NCI-H128 (cell line): ENCODE measurements around the gene SERPINE3.

Experiments used
- DNase-seq: peaks from one replicate; lab custom pipeline; 2025; ENCODE audit not compliant: unreplicated experiment; lab: John Stamatoyannopoulos, UW

SERPINE3 gene

GRCh38 chr13:51327961-51328360, 11.5 kb upstream of the SERPINE3 start:
- no peak for DNase-seq

GRCh38 chr13:51328488-51328887, 11.0 kb upstream of the SERPINE3 start:
- DNase-seq: no peak

- no peak for DNase-seq
Measured at GRCh38 chr13:51329606-51330005, 9.9 kb upstream of the SERPINE3 start.

GRCh38 chr13:51330791-51331190, 8.7 kb upstream of the SERPINE3 start:
- no peak for DNase-seq

- no peak for DNase-seq
Measured at GRCh38 chr13:51331354-51331861, 8.1 kb upstream of the SERPINE3 start.

GRCh38 chr13:51332566-51333361, 6.7 kb upstream of the SERPINE3 start:
- no peak for DNase-seq

GRCh38 chr13:51333421-51333820, 6.1 kb upstream of the SERPINE3 start:
- DNase-seq: no peak

DNA sequence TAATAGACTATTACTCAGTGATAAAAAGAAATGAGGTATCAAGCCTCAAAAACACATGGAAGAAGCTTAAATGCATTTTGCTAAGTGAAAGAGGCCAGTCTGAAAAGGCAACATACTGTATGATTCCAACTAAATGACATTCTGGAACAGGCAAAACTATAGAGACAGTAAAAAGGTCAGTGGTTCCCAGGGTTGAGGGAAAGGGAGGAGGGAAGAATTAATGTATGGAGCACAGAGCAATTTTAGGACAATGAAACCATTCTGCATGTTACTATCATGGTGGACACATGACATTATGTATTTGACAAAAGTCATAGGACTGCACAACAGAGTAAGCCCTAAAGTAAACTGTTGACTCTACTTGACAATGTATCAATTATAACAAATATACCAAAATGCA, 5.7 kb upstream of the SERPINE3 start:
- DNase-seq: no peak

DNA sequence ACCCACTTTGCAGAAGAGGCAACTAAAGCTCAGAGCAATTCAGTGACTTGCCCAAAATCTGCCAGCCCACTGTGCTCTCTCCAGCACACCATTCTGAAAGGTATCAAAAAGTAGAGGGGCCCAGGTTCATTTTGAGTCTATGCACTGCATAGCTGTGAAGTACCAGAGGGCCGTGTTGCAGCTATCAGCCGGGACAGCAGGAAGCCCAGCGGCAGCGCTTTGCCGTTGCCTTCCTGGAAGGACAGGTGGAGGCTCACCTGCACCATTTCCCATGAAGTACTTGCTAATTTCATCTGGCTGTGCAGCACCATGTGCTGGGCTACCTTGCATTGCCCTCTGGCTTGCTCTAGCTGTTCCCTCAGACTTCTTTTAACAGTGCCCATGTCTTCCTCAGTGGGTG, 2.7 kb upstream of the SERPINE3 start:
- DNase-seq: no peak

DNA sequence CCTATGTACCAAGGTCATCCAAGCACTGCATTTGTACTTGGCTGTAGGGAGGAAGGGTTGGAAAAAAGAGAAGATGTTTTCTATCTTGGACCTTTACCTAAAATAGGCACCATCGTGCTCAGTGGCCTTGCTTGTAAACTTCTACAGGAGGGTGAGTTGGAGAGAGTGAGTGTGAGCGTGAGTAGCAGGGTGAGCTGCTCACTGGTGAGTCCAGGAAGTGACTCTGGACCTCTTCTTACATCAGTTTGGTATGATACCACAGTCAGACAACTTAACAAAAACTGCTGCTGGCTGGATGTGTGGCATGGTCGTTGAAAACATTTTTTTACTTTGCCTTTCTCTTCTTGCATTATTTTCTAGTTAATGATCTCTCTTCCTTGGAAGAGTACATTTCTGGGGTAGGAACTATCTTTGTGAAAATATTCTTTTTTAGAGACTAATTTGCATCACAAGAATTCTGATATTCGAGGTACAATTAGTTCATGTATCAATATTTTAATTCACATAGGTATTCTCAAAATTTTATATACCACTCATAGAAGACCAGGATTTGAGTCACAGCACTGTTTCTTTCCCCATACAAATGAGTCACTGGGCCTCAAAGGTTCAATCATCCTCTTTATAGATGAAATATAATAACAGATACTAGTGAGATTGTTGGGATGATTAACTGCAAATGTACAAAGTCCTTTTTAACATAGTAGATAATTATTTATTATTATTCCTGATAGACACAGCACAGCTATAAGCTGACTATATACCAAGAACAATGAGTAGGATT, 651 bp downstream of the SERPINE3 start:
- DNase-seq: no peak

DNA sequence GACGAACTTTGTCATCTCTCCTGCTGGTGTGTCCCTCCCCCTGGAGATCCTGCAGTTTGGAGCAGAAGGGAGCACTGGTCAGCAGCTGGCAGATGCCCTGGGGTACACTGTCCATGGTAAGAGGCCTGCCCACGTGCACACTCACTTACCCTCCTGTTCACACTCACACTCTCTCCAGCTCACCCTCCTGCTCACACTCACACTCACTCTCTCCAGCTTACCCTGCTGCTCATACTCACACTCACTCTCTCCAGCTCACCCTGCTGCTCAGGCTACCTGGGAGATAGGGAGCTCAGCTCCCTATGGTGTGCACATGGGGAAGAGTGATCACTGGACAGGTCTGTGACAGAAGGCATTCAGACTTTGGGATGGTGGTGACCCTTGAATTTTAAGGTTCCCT, 1.7 kb downstream of the SERPINE3 start:
- no peak for DNase-seq

- no peak for DNase-seq
Measured at GRCh38 chr13:51341791-51342190, 2.3 kb downstream of the SERPINE3 start.

- no peak for DNase-seq
Measured at GRCh38 chr13:51342706-51343105, 3.2 kb downstream of the SERPINE3 start.

DNA sequence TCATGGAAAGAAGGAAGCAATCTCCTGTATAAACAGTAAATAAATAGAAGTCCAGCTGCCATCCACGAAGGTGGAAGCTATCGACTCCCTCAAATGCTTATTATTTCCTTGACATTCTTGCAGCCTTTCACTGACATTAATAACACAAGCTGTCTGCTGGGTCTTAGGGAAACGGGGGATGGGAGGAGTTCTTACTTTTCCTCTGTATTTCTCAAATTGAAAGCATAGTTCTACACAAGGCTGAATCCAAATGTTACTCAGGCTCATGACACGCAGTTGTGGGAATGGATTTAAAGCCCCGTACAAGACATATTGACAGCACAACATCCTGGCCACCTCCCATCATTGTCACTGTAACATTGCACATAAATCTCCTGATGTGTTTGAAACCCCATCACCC, 4.0 kb downstream of the SERPINE3 start:
- no peak for DNase-seq

DNA sequence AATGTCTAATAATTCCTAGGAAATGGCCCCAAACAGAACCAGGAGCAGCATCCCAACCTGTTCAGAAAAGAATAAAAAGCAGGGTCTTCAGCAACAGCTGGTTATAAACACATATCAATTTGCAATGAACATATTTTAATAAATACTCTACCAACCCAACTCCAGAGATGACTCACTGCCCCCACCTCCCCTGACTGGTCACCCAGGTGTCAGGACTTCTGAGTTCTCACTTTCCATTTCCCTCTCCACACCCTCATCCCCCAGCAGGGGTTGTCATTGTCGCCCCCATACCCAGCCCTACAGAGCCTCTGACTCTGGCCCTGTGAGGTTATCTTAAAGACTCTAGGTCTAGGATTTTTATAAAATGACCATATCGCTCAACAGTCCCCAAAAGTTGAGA, 6.9 kb downstream of the SERPINE3 start:
- DNase-seq: no peak

DNA sequence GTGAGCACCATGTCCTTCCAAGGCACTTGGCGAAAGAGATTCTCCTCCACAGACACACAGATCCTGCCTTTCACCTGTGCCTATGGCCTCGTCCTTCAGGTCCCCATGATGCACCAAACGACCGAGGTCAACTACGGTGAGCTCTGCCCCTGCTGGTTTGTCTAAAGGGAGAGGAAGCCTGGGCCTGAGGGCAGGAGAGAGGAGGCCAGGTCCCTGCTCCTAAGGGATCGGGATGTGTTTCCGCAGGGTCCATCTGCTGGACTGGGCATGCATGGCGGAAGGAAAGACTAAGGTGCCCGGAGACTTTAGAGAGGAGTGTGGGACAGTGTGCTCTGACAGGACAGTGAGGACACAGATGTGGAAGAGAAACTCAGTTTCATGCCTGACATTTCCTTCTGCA, 7.6 kb downstream of the SERPINE3 start:
- no peak for DNase-seq

DNA sequence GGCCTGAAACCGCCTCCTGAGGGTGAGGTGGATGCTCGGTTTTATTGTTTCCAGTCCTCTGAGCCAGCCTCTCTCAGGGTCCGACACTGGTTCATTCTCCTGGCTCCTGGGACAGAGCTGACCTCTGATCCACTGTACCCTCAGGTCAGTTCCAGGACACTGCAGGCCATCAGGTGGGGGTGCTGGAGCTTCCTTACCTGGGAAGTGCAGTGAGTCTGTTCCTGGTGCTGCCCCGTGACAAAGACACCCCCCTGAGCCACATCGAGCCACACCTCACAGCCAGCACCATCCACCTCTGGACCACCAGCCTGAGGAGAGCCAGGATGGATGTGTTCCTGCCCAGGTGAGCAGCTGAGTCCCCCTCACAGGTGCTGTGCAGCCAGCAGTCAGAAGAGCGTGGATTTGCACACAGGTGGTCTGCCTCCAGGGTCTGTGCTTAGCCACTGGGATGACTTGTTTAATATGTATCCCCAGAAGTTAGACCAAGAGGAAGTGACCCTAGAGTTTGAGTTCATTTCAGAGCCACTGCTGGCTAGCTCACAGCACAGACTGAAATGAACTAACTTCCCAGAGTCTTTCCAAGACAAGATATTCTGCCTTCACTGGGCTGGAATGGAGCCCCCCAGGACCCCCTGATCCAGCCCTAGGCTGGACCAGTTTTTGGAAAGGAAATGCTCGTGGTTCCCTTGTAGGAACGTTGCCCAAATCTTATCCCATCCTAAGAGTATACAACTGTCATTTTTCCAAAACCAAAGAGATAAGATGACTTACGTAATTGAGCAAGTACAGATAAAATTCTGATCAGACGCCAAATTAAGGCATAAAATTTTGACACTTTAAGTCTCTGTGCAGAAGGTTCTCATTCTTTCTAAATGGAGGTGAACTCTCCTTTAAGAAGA, 8.8 kb downstream of the SERPINE3 start:
- no peak for DNase-seq

- no peak for DNase-seq
Measured at GRCh38 chr13:51349016-51349415, 9.5 kb downstream of the SERPINE3 start.

- DNase-seq: no peak
Measured at GRCh38 chr13:51355217-51355616, 15.7 kb downstream of the SERPINE3 start.

- no peak for DNase-seq
Measured at GRCh38 chr13:51357928-51358595, 18.6 kb downstream of the SERPINE3 start.

DNA sequence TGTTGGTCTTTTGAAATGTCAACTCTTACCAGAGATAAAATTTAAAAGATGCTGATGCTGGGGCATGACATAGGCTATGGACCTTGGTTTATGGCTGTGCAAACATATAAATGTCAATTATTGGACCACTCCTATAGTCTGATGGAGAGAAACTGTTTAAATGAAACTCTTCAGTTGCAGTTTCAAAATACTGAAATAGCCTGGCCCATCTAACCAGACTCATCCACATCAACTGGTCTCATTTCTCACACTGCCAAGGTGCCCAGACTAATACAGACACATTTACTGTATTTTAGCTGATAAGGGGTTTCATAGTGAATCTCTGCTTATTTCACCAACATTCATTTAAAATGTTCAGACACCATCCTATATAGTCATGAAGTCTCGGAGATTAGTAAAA, 19.9 kb downstream of the SERPINE3 start:
- no peak for DNase-seq
